Activated T-cell treated with anti-CD3 and anti-CD28 coated beads for 24 hours (primary cell): ENCODE results near the gene CEACAM8.
"Not testable (repeated sequence)": the region's sequence is repeated elsewhere in the genome, so short reads cannot be mapped to it uniquely, and the experiment has no call there.

Experiments used
- DNase-seq: peaks from one replicate; pipeline ENCODE4 v3.0.0-alpha.2; 2020; ENCODE audit warnings: low read depth

Gene CEACAM8

GRCh38 chr19:42573642-42574041 is 21.1 kb downstream of the CEACAM8 start:
- no peak for DNase-seq

- no peak for DNase-seq
These were observed 23.6 kb downstream of the CEACAM8 start for GRCh38 chr19:42571116-42571515.

- DNase-seq, result no peak
These were observed 25.5 kb downstream of the CEACAM8 start for GRCh38 chr19:42569193-42569592.

- DNase-seq, result no peak
These were observed 26.7 kb downstream of the CEACAM8 start for GRCh38 chr19:42568006-42568405.

GRCh38 chr19:42567567-42567966 is 27.2 kb downstream of the CEACAM8 start:
- no peak for DNase-seq

GRCh38 chr19:42563352-42564210 is 31.1 kb downstream of the CEACAM8 start:
- no peak for DNase-seq

GRCh38 chr19:42561512-42561911 is 33.2 kb downstream of the CEACAM8 start:
- DNase-seq, result no peak

- DNase-seq, result no peak
These were observed 34.0 kb downstream of the CEACAM8 start for GRCh38 chr19:42560731-42561130.

GRCh38 chr19:42558450-42559150 is 36.1 kb downstream of the CEACAM8 start:
- DNase-seq, result no peak

GRCh38 chr19:42557386-42557871 is 37.3 kb downstream of the CEACAM8 start:
- not testable (repeated sequence) for DNase-seq

GRCh38 chr19:42555801-42556200 is 38.9 kb downstream of the CEACAM8 start:
- DNase-seq, result no peak

- DNase-seq, result no peak
These were observed 39.4 kb downstream of the CEACAM8 start for GRCh38 chr19:42555317-42555716.

GRCh38 chr19:42554046-42554575 is 40.6 kb downstream of the CEACAM8 start:
- no peak for DNase-seq

- no peak for DNase-seq
These were observed 41.3 kb downstream of the CEACAM8 start for GRCh38 chr19:42553292-42554045.

GRCh38 chr19:42552086-42553065 is 42.3 kb downstream of the CEACAM8 start:
- DNase-seq, result no peak

- DNase-seq, result not testable (repeated sequence)
These were observed 44.2 kb downstream of the CEACAM8 start for GRCh38 chr19:42550521-42550920.

- not testable (repeated sequence) for DNase-seq
These were observed 45.7 kb downstream of the CEACAM8 start for GRCh38 chr19:42549067-42549466.

GRCh38 chr19:42548552-42548951 is 46.2 kb downstream of the CEACAM8 start:
- no peak for DNase-seq

GRCh38 chr19:42547929-42548328 is 46.8 kb downstream of the CEACAM8 start:
- DNase-seq, result no peak

GRCh38 chr19:42546831-42547500 is 47.8 kb downstream of the CEACAM8 start:
- no peak for DNase-seq
